DMS79 (cell line): Measurements from ENCODE around the gene ASPN.
A peak's percentile ranks its signal among the peaks of the same experiment; 100 is the strongest.

Source experiments
- DNase-seq: peaks from one replicate; lab custom pipeline; 2025; lab: John Stamatoyannopoulos, UW

Gene ASPN

GRCh38 chr9:92504881-92505280, 22.6 kb upstream of the ASPN start:
- peak; percentile 15 for DNase-seq

- no peak for DNase-seq
These were observed 20.9 kb upstream of the ASPN start for GRCh38 chr9:92503156-92503555.

GRCh38 chr9:92501671-92502393, 19.5 kb upstream of the ASPN start:
- DNase-seq: no peak

GRCh38 chr9:92500725-92501124, 18.4 kb upstream of the ASPN start:
- no peak for DNase-seq

GRCh38 chr9:92499701-92500100, 17.4 kb upstream of the ASPN start:
- DNase-seq: no peak

GRCh38 chr9:92496396-92497176, 14.3 kb upstream of the ASPN start:
- DNase-seq: no peak

GRCh38 chr9:92494856-92495255, 12.6 kb upstream of the ASPN start:
- DNase-seq: no peak

GRCh38 chr9:92493749-92494387, 11.6 kb upstream of the ASPN start:
- DNase-seq: no peak

- no peak for DNase-seq
These were observed 10.6 kb upstream of the ASPN start for GRCh38 chr9:92492781-92493401.

GRCh38 chr9:92488681-92489550, 6.6 kb upstream of the ASPN start:
- DNase-seq: no peak

GRCh38 chr9:92486371-92486770, 4.1 kb upstream of the ASPN start:
- no peak for DNase-seq

- DNase-seq: no peak
These were observed 2.3 kb upstream of the ASPN start for GRCh38 chr9:92484563-92484962.

GRCh38 chr9:92483627-92484545, 1.6 kb upstream of the ASPN start:
- DNase-seq: no peak

- DNase-seq: no peak
These were observed 499 bp upstream of the ASPN start for GRCh38 chr9:92482805-92483204.

- DNase-seq: no peak
These were observed 1.2 kb downstream of the ASPN start for GRCh38 chr9:92480986-92481633.

- no peak for DNase-seq
These were observed 2.0 kb downstream of the ASPN start for GRCh38 chr9:92480291-92480771.

GRCh38 chr9:92479346-92479745, 3.0 kb downstream of the ASPN start:
- DNase-seq: no peak

- no peak for DNase-seq
These were observed 3.5 kb downstream of the ASPN start for GRCh38 chr9:92478783-92479182.

GRCh38 chr9:92476962-92477361, 5.3 kb downstream of the ASPN start:
- DNase-seq: no peak

GRCh38 chr9:92474587-92474986, 7.7 kb downstream of the ASPN start:
- no peak for DNase-seq
